Activated CD8-positive, alpha-beta memory T cell treated with anti-CD3 and anti-CD28 coated beads, Interleukin-2, amount 50 U/mL, for 4 hours (primary cell): ENCODE measurements around the gene WDR81.
"Not testable (repeated sequence)": the region's sequence is repeated elsewhere in the genome, so short reads cannot be mapped to it uniquely, and the experiment has no call there.

Source experiments
- DNase-seq: peaks from one replicate; pipeline ENCODE4 v3.0.0-alpha.2; 2020

Gene WDR81

DNA sequence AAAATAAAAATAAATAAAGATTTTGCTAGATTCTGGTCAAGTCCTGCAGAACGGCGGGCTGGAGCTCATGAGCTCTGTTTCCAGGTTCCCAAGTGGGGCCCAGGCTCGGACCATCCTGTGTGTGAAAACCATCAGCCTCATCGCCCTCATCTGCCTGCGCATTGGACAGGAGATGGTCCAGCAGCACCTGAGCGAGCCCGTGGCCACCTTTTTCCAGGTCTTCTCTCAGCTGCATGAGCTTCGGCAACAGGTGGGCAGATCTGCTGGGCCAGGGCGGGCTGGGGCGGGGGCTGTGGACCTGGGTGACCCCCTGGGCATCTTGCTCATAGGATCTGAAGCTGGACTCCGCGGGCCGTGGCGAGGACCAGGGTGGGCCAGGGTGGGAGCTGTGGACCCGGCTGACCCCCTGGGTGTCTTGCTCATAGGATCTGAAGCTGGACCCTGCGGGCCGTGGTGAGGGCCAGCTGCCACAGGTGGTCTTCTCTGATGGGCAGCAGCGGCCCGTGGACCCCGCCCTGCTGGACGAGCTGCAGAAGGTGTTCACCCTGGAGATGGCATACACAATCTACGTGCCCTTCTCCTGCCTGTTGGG, 7.8 kb downstream of the WDR81 start:
- DNase-seq, result no peak

DNA sequence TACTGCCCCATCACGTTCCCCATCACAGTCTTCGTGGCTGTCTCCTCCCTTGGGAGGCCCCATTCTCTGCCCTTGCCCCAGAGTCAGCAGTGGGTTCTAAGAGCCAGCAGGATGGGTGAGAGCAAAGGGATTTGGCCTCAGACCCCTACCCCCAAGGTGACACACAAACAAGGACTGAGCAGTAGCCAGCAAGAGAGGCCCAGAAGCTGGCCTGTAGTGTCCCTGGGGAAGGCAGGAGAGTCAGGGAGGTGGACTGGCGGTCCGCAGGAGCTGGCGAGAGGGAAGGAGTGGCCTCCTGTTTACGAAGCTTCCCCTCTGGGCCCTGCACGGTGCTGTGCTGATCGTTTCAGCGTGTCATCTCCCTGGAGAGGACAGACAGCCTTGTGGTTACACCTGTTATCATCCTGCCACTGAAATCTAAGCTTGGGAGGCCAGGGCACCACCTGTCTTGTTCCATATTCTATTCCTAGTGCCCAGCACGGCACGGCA, 8.4 kb downstream of the WDR81 start:
- no peak for DNase-seq

DNA sequence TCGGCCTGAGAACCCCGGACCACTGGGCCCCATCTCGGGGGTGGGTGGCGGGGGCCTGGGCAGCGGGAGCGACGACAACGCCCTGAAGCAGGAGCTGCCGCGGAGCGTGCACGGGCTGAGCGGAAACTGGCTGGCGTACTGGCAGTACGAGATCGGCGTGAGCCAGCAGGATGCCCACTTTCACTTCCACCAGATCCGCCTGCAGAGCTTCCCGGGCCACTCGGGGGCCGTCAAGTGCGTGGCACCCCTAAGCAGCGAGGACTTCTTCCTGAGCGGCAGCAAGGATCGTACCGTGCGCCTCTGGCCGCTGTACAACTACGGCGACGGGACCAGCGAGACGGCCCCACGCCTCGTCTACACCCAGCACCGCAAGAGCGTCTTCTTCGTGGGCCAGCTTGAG, 9.3 kb downstream of the WDR81 start:
- DNase-seq, result no peak

DNA sequence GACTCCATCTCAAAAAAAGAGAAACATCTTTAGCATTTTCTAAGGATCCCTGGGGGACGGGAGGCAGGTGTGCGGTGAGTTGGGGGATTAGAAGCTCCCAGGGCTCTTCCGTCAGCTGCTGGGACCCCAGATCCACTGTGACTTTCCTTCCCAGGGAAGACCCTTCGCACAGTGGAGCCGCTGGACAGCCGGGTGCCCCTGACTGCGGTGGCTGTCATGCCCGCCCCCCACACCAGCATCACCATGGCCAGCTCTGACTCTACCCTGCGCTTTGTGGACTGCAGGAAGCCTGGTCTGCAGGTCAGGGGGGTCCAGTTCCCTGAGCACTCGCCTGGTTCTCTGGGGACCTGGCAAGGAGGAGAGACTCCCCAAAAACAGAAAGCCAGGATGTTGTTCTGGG, 10.9 kb downstream of the WDR81 start:
- DNase-seq, result no peak

DNA sequence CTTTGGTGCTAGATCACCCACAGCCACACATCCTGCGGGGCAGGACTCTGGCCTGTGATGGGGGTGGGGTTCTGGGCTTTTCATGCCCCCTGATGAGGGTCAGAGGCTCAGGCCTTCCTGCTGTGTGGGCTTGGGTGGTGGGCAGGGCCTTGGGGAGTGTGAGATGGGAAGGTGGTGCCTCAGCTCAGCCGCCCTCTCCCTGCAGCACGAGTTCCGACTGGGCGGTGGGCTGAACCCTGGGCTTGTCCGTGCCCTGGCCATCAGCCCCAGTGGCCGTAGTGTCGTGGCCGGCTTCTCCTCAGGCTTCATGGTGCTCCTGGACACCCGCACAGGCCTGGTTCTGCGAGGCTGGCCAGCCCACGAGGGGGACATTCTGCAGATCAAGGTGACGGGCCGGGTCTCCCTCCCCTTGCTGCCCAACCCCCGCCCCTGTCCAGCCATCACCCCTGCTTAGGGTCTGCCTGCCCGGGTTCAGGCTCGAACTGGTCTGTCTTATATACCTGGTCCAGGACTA, 11.4 kb downstream of the WDR81 start:
- DNase-seq, result no peak

DNA sequence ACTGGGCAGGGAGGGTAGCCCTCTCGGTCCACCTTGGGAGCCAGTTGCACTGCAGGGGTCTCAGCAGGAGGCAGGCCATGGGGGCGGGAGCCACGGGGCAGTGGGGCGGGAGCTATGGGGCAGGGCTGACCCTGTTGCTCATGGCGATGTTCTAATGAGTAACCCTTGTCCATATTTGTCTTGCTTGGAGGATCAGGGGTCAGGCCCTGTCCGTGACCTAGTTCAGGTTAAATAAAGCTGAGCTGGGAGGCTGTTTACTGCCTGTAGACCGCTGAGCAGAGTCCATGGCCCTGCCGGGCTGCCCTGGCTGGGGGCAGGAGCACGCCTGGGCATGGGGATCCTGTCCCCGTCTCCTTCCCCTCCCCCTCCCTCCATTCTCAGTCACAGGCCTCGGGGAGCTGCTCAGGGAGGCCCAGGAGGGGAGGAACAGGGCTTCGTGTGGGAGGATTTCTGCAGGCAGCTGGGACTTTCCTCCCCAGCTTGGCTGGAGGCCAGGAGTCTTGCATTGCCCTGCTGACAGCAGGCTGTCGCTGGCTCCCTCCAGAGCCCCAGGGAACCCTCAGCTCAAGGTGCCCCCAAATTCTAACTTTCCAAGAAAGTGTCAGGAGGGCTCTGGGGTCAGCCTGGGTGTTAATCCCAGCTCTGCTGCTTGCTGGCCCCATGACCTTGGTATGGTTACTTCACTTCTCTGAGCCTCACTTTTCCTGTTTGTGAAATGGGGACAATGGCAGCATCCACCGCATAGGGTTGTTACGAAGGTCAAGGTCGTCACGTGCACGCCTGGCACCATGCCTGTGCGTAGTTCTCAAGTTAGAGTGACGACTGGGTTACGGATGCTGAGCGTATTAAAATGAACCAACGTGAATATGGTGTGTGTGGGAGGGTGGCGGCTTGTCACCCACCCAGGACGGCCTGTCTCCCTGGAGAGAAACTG, 12.1 kb downstream of the WDR81 start:
- no peak for DNase-seq

DNA sequence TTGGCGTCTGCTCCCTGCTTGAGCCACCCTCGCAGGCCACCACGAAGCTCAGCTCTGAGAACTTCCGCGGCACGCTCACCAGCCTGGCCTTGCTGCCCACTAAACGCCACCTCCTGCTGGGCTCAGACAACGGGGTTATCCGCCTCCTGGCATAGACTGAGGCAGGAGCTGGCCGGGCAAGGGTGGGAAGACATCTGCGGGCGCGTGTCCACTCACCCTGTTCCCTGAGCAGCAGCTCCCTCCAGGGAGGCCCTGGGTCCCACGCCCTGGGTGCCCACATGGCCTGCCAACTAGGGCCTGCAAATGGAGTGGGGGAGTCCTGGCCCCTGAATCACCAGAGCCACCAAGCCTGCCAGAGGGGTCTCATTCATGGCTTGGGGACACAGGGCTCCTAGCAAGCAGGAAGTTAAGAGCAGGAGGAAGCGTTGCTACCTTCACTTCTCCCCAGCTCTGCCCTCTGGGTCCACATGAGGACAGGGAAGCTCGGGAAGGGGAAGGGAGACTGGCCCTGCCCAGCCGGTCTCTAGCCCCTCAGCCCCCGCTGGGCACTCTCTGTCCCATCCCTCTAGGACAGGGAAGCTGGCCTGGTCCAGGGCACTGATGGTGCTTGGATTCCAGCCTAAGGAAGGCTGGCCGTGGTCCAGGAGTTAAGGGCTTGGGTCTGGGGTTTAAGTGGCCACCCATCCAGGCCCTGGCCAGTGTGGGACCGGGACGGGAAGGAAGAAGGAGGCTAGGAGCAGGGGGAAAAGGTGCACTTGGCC, 13.2 kb downstream of the WDR81 start:
- no peak for DNase-seq

DNA sequence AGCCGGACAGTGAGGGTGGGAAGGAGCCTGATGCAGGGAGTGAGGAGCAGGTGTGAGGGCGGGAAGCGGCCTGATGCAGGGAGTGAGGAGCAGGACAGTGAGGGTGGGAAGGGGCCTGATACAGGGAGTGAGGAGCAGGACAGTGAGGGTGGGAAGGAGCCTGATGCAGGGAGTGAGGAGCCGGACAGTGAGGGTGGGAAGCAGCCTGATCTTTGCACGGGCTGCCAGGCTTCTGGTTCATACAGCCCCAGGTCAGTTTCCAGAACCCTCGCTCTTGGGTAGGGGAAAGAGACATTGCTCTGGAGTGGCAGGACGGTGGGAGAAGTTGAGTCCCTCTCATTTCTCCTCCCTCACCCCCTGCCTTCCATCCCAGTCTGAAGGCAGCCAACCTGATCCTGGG, 17.4 kb downstream of the WDR81 start:
- DNase-seq, result not testable (repeated sequence)

DNA sequence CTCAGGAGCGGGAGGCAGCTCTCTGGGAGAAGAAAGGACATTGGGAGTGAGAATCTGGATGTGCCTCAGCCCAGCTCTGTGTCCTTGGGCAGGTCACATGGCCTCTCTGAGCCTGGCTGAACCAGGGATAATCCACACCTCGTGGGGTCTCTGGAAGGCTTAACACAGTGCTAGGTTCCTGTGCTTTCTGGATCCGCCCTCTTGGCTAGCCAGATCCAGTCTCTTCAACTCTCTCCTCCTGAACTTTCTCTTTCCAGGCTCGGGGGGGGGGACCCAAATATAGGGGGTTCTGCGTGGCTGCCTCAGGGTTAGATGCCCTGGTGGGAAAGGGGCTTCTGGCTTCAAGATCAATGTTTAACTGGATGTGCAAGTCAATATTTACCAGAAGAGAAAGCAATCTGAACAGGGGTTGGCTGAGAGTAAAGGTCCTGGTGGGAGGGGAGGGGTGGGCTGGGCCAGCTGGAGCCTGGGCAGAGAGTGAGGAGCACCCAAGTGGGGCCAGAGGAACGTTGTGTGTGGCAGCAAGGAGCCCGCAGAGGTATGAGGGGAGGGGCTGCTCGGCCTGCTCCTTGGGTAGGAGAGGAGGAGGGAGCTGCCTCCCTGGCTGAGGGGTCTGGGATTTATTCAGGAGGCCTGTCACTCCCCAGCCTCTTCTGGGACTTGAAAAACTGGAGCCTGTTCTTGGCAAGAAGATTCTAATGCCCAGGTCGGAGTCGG, 18.0 kb downstream of the WDR81 start, which contains the start of gene SERPINF2:
Gene SERPINF2, plus strand, starts transcription at position 501 of the 717 bp plus-strand sequence. CDS start 2,125 bp downstream, outside the sequence.
- no peak for DNase-seq

DNA sequence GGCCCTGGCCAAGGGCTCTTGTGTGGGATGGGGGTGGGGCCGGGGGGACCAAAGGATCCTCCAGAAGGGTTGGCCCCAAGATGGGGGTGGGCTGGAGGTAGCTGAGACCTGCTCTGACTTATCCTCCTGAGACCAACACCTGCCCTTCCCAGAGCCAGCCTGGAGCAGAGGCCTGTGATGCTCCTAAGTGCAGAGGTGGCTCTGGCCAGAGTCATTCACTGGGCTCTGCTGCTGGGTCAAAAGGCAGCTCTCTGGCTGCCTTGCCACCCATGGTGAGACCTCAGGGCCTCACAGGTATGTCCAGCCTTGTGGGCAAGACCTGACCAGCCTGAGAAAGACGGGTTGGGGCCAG, 18.6 kb downstream of the WDR81 start:
- no peak for DNase-seq

DNA sequence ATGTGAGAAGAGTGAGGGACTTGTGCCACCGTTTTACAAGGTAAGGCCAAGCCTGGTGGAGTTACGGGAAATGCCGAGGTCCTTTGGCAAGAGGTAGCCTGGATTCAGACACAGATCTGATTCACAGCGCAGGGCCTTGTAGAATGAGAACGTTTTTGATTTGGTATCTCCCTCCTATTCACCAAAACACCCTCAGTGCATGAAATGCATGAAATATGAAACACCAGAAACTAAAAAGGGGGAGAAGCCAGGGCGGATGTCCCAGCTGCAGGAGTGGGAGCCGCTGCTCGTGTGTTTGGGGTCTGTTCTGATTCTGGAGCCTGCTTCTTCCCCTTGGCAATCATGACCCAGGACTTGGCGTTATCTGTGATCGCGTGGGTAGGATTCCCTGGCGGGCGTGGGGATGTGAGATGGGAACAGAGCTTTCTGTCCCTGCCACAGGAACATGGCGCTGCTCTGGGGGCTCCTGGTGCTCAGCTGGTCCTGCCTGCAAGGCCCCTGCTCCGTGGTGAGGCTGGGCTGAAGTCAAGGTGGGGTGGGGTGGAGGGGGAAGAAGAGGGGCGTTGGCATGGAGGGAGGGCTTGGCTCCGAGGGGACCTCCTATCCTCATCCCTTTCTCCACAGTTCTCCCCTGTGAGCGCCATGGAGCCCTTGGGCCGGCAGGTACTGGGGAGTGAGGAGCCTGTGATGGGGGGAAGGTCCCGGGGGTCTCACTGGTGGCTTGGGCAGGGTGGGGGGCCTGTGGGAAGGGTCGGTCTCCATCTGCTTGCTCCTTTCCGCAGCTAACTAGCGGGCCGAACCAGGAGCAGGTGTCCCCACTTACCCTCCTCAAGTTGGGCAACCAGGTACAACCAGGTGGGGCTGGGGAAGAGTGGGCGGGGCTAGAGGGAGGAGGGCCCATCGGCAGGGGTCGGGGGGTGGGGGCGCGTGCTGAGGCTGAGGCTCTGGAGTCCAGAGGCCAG, 20.3 kb downstream of the WDR81 start:
- no peak for DNase-seq

DNA sequence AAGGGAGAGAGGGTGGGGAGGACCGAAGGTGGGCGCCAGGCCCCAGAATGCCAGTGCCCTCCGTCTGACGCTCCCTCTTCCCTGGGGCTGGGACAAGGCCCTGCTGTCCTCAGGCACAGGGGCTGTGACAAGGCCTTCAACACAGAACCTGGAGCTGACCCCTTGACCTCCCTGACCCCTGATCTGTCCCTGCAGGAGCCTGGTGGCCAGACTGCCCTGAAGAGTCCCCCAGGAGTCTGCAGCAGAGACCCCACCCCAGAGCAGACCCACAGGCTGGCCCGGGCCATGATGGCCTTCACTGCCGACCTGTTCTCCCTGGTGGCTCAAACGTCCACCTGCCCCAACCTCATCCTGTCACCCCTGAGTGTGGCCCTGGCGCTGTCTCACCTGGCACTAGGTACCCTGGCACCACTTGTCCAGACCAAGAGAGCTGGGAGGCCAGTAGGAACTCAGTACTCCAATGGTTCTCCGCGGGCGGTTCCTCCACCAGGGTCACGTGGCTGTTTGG, 21.1 kb downstream of the WDR81 start:
- no peak for DNase-seq

DNA sequence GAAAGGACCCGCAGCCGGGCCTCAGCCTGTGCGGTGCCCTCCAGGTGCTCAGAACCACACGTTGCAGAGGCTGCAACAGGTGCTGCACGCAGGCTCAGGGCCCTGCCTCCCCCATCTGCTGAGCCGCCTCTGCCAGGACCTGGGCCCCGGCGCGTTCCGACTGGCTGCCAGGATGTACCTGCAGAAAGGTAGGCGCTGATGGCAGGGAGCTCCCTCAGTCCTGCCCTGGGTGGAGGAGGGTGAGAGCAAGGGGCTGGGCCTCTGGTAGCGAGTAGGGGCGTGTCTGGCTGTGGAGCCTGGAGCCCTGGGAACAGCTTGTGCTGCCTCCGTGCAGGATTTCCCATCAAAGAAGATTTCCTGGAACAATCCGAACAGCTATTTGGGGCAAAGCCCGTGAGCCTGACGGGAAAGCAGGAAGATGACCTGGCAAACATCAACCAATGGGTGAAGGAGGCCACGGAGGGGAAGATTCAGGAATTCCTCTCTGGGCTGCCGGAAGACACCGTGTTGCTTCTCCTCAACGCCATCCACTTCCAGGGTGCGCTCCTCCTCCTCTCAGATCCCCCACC, 22.6 kb downstream of the WDR81 start:
- no peak for DNase-seq

DNA sequence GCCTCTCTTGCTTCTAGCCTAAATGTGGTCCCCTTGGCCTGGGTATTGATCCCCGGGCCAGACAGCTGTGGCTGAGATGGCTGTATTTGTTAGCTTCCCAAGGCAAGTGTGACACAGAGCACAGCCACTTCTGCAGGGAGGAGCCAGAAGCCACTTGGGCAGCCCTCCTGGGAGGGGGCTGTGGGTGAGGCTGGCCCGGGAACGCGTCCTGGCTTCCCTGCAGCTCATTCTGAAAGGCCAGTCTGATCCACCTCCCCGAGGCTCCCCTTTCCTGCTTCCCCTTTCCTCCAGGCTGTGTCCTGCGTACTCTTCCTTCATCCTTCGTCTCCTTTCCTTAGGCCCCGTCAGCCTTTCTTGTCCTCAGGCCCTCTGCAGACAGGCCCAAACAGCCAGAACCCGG, 26.1 kb downstream of the WDR81 start:
- DNase-seq, result no peak

DNA sequence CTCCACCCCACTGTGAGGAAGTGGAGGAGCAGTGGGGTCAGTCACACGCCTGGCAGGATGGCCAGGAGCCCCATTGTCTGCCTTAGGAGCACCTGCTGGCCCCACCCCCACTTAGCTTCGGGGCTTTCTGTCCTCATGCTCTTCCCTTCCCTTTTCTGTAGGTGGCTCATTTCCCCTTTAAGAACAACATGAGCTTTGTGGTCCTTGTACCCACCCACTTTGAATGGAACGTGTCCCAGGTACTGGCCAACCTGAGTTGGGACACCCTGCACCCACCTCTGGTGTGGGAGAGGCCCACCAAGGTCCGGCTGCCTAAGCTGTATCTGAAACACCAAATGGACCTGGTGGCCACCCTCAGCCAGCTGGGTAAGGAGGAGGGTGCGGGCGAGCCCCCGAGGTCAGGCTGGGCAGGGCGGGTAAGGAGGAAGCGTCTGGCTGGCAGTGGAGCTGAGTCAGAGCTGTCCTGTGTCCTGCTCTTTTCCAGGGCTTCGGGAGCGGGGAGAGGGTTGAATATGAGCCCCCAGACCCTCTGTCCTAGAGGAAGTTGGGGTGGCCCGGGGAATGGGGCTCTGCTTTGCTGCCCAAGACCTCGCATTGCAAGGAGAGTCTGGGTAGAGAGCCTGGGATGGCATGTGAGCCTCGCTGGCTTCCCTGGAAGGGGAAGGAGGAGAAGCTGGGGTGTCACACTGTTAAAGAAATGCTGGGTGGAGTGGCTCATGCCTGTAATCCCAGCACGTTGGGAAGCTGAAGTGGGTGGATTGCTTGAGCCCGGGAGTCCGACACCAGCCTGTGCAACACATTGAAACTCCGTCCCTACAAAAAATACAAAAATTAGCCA, 28.1 kb downstream of the WDR81 start:
- DNase-seq, result no peak

DNA sequence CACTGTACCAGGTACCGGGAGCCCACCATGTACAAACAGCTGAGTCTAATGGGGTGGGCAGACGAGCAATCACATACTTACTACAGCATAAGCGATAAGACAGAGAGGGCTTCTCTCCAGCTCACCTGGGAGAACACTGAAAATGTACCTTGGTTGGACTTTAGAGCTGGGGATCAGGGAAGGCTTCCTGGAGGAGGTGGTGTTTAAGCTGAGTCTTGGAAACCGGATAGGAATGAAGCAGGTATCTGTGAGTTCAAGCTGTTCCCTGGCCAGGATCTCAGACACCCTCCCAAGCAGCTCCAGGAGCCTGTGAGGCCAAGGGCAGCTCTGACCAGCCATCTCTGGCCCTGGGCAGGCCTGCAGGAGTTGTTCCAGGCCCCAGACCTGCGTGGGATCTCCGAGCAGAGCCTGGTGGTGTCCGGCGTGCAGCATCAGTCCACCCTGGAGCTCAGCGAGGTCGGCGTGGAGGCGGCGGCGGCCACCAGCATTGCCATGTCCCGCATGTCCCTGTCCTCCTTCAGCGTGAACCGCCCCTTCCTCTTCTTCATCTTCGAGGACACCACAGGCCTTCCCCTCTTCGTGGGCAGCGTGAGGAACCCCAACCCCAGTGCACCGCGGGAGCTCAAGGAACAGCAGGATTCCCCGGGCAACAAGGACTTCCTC, 29.4 kb downstream of the WDR81 start:
- no peak for DNase-seq

DNA sequence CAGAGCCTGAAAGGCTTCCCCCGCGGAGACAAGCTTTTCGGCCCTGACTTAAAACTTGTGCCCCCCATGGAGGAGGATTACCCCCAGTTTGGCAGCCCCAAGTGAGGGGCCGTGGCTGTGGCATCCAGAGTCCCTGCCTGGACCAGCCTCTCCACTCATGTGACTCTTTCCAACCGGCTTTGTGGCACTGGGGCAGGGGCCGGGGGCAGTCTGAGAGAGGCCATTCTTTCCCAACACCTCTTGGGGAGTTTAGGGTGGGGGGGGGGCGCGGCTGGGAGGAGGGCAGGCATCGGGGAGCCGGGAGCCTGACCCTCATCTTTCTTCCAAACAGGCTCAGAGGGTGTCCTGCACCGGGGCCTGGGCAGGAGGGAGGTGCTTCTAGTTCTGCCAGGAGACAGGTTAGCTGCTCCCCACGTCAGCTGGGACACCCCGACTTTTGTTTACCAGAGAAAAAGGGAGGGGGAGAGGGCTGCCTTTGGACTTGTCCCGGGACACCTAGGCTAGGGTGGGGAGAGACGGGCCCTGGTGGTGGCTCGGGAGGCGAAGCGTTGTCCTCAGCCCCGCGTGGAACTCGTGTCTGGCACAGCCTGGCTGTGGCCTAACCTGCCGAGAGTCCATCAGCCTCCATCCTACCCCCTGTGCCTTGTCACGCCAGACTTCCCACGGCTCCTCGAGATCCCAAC, 30.1 kb downstream of the WDR81 start:
- no peak for DNase-seq

DNA sequence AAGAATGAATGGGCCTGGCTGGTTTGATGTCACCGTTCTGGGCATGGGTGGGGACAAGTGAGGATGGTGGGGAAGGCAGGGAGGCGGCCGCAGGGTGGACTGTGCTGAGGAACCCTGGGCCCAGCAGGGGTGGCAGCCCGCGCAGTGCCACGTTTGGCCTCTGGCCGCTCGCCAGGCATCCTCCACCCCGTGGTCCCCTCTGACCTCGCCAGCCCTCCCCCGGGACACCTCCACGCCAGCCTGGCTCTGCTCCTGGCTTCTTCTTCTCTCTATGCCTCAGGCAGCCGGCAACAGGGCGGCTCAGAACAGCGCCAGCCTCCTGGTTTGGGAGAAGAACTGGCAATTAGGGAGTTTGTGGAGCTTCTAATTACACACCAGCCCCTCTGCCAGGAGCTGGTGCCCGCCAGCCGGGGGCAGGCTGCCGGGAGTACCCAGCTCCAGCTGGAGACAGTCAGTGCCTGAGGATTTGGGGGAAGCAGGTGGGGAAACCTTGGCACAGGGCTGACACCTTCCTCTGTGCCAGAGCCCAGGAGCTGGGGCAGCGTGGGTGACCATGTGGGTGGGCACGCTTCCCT, 30.8 kb downstream of the WDR81 start:
- no peak for DNase-seq
